HFFc6 (cell line): Measurements from ENCODE around the gene STAMBPL1. TPM values are rescaled to one million over a fixed set of nuclear protein-coding genes. Genes with fewer than 3 reads are reported as not detected.

Experiments used
- DNase-seq: peaks from one replicate; pipeline ENCODE4 v3.0.0-alpha.2; 2018
- H3K27ac Mint-ChIP-seq: 2 replicates; pipeline ENCODE4 v1.8.0; 2020; ENCODE audit warnings: mild to moderate bottlenecking, mixed read lengths
- H3K27me3 Mint-ChIP-seq: 2 replicates; pipeline ENCODE4 v1.8.0; 2021; ENCODE audit warnings: mild to moderate bottlenecking, moderate library complexity, mixed read lengths; ENCODE audit not compliant: insufficient read depth
- H3K36me3 Mint-ChIP-seq: 2 replicates; pipeline ENCODE4 v1.8.0; 2021; ENCODE audit warnings: low read depth, mixed read lengths
- H3K4me1 Mint-ChIP-seq: 2 replicates; pipeline ENCODE4 v1.8.0; 2020; ENCODE audit warnings: low read depth, mixed read lengths
- H3K4me3 Mint-ChIP-seq: 2 replicates; pipeline ENCODE4 v1.8.0; 2020; ENCODE audit warnings: mild to moderate bottlenecking, moderate library complexity, mixed read lengths
- H3K9me3 Mint-ChIP-seq: 2 replicates; pipeline ENCODE4 v1.8.0; 2020; ENCODE audit warnings: mild to moderate bottlenecking, mixed read lengths
- total RNA-seq, 6 experiments: library from RNA; stranded (reverse); fragmentation: NEBNext Ultra II Directional; extraction: Animal tissue kit (Norgen Biotek cat#: 25700); gene quantifications; 2 replicates in 1 of 6; 3 replicates in 5 of 6; pipeline ENCODE4 v1.2.3, GENCODE V29; 2021
- TF ChIP-seq, protein P1 (sequence below): fragments of 200-600 bp; sonication (generic); IDR thresholded peaks from 2 replicates; pipeline ENCODE4 v1.5.0; 2021; ENCODE audit warnings: antibody characterized with exemption, mild to moderate bottlenecking

Gene STAMBPL1
- total RNA-seq, 6 experiments from 2014 or later = 28.8 to 44.9 (median 40.6) TPM

DNA sequence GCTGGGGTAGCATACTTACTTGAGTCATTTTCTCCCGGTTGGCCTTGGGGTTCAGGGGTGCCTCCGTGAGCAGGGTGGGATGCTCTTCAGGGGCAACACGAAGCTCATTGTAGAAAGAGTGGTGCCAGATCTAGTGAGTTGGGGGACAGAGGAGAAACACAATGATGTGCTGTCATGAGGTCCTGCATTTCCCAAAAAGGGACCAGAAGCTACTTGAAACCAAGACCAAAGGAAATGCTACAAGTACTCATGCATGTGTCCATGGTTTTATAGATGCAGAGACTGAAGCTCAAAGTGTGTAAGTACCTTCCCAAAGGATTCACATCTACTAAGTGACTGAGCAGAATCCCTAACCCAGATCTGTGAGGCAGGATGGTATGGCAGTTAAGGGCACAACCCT lies 63.7 kb downstream of the STAMBPL1 start:
- Mint-ChIP-seq H3K27ac (no peak overlapping the region), H3K36me3 (peaks cover 24% of the 10 kb centered on the region; the same call in 1 of the 2 replicates), H3K4me1 (peaks cover 9% of the 10 kb centered on the region), H3K9me3 (no peaks in the 10 kb centered on the region), H3K27me3 (no peaks in the 10 kb centered on the region; the same call in 1 of the 2 replicates), H3K4me3 (no peak overlapping the region)
- no peak for DNase-seq
- TF ChIP-seq, protein P1, sequence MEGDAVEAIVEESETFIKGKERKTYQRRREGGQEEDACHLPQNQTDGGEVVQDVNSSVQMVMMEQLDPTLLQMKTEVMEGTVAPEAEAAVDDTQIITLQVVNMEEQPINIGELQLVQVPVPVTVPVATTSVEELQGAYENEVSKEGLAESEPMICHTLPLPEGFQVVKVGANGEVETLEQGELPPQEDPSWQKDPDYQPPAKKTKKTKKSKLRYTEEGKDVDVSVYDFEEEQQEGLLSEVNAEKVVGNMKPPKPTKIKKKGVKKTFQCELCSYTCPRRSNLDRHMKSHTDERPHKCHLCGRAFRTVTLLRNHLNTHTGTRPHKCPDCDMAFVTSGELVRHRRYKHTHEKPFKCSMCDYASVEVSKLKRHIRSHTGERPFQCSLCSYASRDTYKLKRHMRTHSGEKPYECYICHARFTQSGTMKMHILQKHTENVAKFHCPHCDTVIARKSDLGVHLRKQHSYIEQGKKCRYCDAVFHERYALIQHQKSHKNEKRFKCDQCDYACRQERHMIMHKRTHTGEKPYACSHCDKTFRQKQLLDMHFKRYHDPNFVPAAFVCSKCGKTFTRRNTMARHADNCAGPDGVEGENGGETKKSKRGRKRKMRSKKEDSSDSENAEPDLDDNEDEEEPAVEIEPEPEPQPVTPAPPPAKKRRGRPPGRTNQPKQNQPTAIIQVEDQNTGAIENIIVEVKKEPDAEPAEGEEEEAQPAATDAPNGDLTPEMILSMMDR = no peak

DNA sequence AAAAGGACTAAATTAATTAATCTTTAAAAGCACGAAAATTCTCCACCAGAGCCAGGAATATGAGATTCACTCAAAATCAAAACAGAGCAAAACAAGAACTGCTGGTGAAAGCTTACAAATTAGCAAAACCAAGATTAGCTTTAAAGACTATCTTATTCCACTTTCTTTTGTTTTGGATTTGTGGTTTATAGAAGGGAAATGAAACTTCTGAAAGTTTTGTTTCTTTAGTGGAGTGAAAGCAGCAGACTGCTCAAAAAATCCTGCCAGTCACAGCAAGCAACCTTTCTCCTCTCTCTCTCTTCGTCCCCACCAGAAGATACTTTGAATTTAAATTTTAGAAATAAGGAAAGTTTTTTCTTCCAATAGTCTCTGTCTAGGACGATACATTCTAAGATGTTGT lies 64.8 kb downstream of the STAMBPL1 start:
- DNase-seq = no peak
- H3K36me3 Mint-ChIP-seq = peaks cover 24% of the 10 kb centered on the region; the same call in 1 of the 2 replicates
- H3K4me3 Mint-ChIP-seq = no peak overlapping the region
- peak overlapping the region; percentile 13; the same call in 1 of the 2 replicates for H3K27ac Mint-ChIP-seq
- H3K9me3 Mint-ChIP-seq = no peaks in the 10 kb centered on the region
- H3K4me1 Mint-ChIP-seq = peaks cover 20% of the 10 kb centered on the region
- TF ChIP-seq, protein P1 = no peak
- H3K27me3 Mint-ChIP-seq = no peaks in the 10 kb centered on the region; the same call in 1 of the 2 replicates

DNA sequence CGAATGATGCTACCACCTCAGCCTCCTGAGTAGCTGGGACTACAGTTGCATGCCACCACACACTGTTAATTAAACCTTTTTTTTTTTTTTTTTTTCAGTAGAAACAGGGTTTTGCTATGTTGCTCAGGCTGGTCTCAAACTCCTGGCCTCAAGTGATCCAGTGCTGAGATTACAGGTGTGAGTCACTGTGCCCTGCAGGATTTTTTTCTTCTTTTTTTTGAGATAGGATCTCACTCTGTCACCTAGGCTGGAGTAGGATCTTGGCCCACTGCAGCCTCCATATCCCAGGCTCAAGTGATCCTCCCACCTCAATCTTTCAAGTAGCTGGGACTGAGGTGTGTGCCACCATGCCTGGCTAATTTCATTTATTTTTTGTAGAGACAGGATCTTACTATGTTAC lies 66.2 kb downstream of the STAMBPL1 start:
- H3K9me3 Mint-ChIP-seq = no peaks in the 10 kb centered on the region
- TF ChIP-seq, protein P1 = no peak
- no peak overlapping the region for H3K27ac Mint-ChIP-seq
- H3K36me3 Mint-ChIP-seq = peaks cover 20% of the 10 kb centered on the region; the same call in 1 of the 2 replicates
- no peak overlapping the region for H3K4me3 Mint-ChIP-seq
- H3K27me3 Mint-ChIP-seq = no peaks in the 10 kb centered on the region; the same call in 1 of the 2 replicates
- no peak for DNase-seq
- H3K4me1 Mint-ChIP-seq = peaks cover 34% of the 10 kb centered on the region

DNA sequence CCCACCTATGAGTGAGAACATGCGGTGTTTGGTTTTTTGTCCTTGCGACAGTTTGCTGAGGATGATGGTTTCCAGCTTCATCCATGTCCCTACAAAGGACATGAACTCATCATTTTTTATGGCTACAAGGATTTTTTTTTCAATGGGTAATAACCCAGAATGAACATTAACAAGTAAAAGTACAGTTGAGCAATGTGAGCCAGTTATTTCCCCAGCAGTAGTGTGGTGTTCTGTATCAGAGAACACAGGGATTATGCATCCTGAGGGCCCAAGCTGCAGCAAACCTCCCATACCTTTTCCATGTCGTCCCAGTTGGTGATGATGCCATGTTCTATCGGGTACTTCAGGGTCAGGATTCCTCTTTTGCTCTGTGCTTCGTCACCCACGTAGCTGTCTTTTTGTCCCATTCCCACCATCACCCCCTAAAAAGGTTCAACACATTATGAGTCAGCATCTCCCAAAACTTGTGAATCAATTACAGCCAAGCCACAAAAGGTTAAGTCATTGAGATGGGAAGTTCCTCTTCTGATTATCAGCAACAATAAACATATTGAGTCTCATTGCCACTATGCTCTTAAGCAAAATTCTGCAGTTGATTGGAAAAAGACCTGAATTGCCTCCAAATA lies 67.0 kb downstream of the STAMBPL1 start:
- no peak overlapping the region for H3K27ac Mint-ChIP-seq
- TF ChIP-seq, protein P1 = no peak

DNA sequence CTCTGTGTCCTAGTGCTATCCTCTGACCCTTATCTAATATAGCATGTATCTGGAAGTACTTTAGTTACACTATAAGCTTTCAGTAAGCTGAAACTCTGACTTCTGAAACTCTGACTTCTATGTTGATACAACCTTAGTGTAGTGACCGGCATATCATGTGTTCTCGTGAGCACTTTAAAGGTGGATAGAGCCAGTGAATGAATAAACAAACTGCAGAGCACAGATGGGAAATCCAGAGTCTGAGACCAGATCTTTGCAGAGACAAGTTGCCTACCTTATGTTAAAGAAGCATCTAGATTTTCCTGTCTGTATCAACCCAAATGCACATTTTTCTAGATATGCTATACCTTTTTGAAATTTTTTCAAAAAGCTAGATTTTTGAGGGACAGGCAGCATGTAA lies 69.0 kb downstream of the STAMBPL1 start:
- DNase-seq = no peak
- H3K27me3 Mint-ChIP-seq = no peaks in the 10 kb centered on the region; the same call in 1 of the 2 replicates
- H3K9me3 Mint-ChIP-seq = no peaks in the 10 kb centered on the region
- peaks cover 62% of the 10 kb centered on the region for H3K4me1 Mint-ChIP-seq
- TF ChIP-seq, protein P1 = no peak
- H3K27ac Mint-ChIP-seq = peak overlapping the region; percentile 92
- no peak overlapping the region for H3K4me3 Mint-ChIP-seq
- H3K36me3 Mint-ChIP-seq = peaks cover 5% of the 10 kb centered on the region; the same call in 1 of the 2 replicates

More for the DNA sequence above, 67.0 kb downstream of the STAMBPL1 start:
- Mint-ChIP-seq H3K4me1 (peaks cover 42% of the 10 kb centered on the region), H3K36me3 (peaks cover 11% of the 10 kb centered on the region; the same call in 1 of the 2 replicates), H3K4me3 (no peak overlapping the region), H3K27me3 (no peaks in the 10 kb centered on the region; the same call in 1 of the 2 replicates), H3K9me3 (no peaks in the 10 kb centered on the region)
- no peak for DNase-seq
